Activated CD8-positive, alpha-beta memory T cell treated with anti-CD3 and anti-CD28 coated beads, Interleukin-2, amount 50 U/mL, for 1 hour (primary cell): ENCODE measurements around the gene TSSC4.
A peak's percentile ranks its signal among the peaks of the same experiment; 100 is the strongest.
"Not testable (repeated sequence)": the region's sequence is repeated elsewhere in the genome, so short reads cannot be mapped to it uniquely, and the experiment has no call there.

Experiments
- DNase-seq: peaks from one replicate; pipeline ENCODE4 v3.0.0-alpha.2; 2020; ENCODE audit errors: extremely low read depth

TSSC4 gene

GRCh38 chr11:2400069-2400761, at the start of gene TSSC4:
Gene TSSC4, plus strand, starts transcription at chr11:2400750. Its CDS starts 1,884 bp downstream, at chr11:2402634.
- peak; percentile 99 for DNase-seq

GRCh38 chr11:2351701-2352100, 48.8 kb upstream of the TSSC4 start:
- DNase-seq, result no peak

GRCh38 chr11:2352420-2352819, 48.1 kb upstream of the TSSC4 start:
- no peak for DNase-seq

- no peak for DNase-seq
Observed at GRCh38 chr11:2355000-2355644, 45.4 kb upstream of the TSSC4 start.

GRCh38 chr11:2357246-2357645, 43.3 kb upstream of the TSSC4 start:
- DNase-seq, result no peak

GRCh38 chr11:2357651-2358050, 42.9 kb upstream of the TSSC4 start:
- not testable (repeated sequence) for DNase-seq

GRCh38 chr11:2358754-2359442, 41.7 kb upstream of the TSSC4 start:
- DNase-seq, result no peak

- no peak for DNase-seq
Observed at GRCh38 chr11:2359557-2359956, 41.0 kb upstream of the TSSC4 start.

- DNase-seq, result no peak
Observed at GRCh38 chr11:2360081-2360642, 40.4 kb upstream of the TSSC4 start.

- no peak for DNase-seq
Observed at GRCh38 chr11:2361565-2361964, 39.0 kb upstream of the TSSC4 start.

- no peak for DNase-seq
Observed at GRCh38 chr11:2362414-2362813, 38.1 kb upstream of the TSSC4 start.

GRCh38 chr11:2363130-2363529, 37.4 kb upstream of the TSSC4 start:
- no peak for DNase-seq

GRCh38 chr11:2363577-2364370, 36.8 kb upstream of the TSSC4 start:
- DNase-seq, result no peak

GRCh38 chr11:2364386-2364785, 36.2 kb upstream of the TSSC4 start:
- DNase-seq, result not testable (repeated sequence)

GRCh38 chr11:2365571-2366210, 34.9 kb upstream of the TSSC4 start:
- DNase-seq, result no peak

- no peak for DNase-seq
Observed at GRCh38 chr11:2366276-2366675, 34.3 kb upstream of the TSSC4 start.

- DNase-seq, result no peak
Observed at GRCh38 chr11:2366733-2367132, 33.8 kb upstream of the TSSC4 start.

GRCh38 chr11:2367266-2368160, 33.0 kb upstream of the TSSC4 start:
- no peak for DNase-seq

GRCh38 chr11:2368178-2368850, 32.2 kb upstream of the TSSC4 start:
- no peak for DNase-seq

GRCh38 chr11:2368851-2369180, 31.7 kb upstream of the TSSC4 start:
- DNase-seq, result no peak
